ENCODE results near the gene KCNG2. TPM values are rescaled to one million over a fixed set of nuclear protein-coding genes. Genes with fewer than 3 reads are reported as not detected.

KCNG2 gene
- total RNA-seq, 6 experiments from 2014 or later = not detected

DNA sequence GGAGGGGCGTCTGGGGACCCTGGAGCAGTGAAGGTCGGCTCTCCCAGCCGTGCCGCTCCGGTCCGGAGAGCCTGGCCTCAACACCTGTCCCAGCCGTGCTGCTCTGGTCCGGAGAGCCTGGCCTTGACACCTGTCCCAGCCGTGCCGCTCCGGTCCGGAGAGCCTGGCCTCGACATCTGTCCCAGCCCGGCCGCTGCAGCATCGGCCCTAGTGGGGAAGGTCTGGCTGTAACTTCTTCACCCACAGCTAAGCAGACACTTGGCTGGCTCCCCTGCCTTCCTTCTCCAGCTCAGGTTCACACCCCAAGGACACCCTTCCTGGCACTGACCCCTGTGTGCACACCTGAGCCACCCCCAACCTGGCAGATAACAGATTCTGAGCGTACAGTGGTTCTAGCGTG lies 4.6 kb downstream of the KCNG2 start:
- Histone ChIP-seq H3K4me3 (no peak overlapping the region), H3K27me3 (peaks cover 0 to 17% of the 10 kb centered on the region in 2 donors), H3K27ac (no peak overlapping the region), H3K36me3 (no peaks in the 10 kb centered on the region), H3K9me3 (no peaks in the 10 kb centered on the region), H3K4me1 (peaks cover 0 to 8% (median 0%) of the 10 kb centered on the region in 4 donors)
- TF ChIP-seq, protein P1, sequence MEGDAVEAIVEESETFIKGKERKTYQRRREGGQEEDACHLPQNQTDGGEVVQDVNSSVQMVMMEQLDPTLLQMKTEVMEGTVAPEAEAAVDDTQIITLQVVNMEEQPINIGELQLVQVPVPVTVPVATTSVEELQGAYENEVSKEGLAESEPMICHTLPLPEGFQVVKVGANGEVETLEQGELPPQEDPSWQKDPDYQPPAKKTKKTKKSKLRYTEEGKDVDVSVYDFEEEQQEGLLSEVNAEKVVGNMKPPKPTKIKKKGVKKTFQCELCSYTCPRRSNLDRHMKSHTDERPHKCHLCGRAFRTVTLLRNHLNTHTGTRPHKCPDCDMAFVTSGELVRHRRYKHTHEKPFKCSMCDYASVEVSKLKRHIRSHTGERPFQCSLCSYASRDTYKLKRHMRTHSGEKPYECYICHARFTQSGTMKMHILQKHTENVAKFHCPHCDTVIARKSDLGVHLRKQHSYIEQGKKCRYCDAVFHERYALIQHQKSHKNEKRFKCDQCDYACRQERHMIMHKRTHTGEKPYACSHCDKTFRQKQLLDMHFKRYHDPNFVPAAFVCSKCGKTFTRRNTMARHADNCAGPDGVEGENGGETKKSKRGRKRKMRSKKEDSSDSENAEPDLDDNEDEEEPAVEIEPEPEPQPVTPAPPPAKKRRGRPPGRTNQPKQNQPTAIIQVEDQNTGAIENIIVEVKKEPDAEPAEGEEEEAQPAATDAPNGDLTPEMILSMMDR (IDR thresholded peaks at IDR 0.05) = no peak
- TF ChIP-seq POLR2A (IDR thresholded peaks at IDR 0.05) = no peak
- intact Hi-C loops (cut with DNase I) = no loop called here
- ATAC-seq (no peak), DNase-seq (no peak)
- WGBS (ENCODE audit: insufficient coverage, low coverage, low lambda C conversion rate, missing lambda C conversion rate) = 65% methylated on average over 4 of the region's 18 CpGs

DNA sequence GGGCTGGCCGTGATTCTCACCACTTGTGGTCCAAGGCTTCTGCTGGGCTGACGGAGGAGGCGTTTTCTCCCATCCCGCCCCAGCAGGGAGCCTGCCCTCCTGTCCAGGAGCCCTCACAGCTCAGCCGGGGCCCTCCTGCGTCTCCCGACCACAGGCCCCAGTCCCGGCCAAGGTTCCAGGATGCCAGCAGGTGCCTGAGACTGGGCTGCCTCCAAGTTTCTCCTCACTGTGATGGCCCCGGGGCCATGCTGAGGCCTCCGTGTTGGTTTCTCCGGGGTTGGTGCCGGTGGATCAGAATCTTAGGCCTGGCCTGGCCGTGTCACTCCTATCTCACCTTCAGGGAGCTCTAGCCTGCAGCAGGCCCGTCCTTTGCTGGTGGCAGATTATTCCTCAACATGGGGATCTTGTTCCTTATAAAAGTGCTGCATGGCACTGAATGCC lies 5.9 kb downstream of the KCNG2 start:
- H3K9me3 ChIP-seq = no peaks in the 10 kb centered on the region
- H3K27ac ChIP-seq = no peak overlapping the region
- no CpG with 5 or more reads among the region's 14 CpGs for WGBS (ENCODE audit: insufficient coverage, low coverage, low lambda C conversion rate, missing lambda C conversion rate)
- peaks cover 0 to 6% of the 10 kb centered on the region in 2 donors for H3K27me3 ChIP-seq
- intact Hi-C loops (cut with DNase I) = no loop called here
- no peak for DNase-seq
- no peak overlapping the region for H3K4me3 ChIP-seq
- ATAC-seq = no peak
- TF ChIP-seq, protein P1 (IDR thresholded peaks at IDR 0.05) = no peak
- TF ChIP-seq POLR2A (IDR thresholded peaks at IDR 0.05) = no peak
- no peaks in the 10 kb centered on the region for H3K36me3 ChIP-seq
- H3K4me1 ChIP-seq = peaks cover 0 to 3% (median 0%) of the 10 kb centered on the region in 4 donors

DNA sequence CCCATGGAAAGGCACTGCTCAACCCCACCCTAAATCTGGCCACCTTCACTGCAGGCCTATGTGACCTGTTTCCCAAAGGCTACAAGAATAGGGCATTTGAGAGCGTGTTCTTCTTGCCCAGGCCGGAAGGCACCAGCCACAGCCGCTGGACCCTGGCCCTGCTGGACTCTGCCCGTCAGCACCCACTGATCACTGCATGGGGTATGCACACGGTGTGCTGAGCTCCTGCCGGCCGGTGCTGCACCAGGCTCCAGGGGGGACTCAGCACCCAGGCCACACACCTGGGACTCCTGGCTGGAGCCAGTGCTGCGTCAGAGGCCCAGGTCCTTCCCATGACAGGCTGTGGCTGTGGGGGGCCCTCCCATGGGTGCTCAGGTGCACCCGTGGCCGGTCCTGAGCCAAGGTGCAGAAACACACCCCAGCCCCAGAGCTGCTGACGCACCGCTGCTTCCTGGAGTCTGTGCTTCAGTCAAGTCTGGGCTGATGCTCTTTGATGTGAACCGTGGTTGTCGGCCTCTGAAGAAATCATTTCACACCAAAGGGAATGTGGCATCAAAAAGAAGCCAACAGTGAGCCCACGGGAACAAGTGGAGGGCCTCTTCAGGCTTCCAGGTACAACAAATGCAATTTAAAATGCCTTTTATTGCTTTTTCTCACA lies 6.5 kb downstream of the KCNG2 start:
- TF ChIP-seq POLR2A (IDR thresholded peaks at IDR 0.05) = no peak
- TF ChIP-seq, protein P1 (IDR thresholded peaks at IDR 0.05) = no peak

DNA sequence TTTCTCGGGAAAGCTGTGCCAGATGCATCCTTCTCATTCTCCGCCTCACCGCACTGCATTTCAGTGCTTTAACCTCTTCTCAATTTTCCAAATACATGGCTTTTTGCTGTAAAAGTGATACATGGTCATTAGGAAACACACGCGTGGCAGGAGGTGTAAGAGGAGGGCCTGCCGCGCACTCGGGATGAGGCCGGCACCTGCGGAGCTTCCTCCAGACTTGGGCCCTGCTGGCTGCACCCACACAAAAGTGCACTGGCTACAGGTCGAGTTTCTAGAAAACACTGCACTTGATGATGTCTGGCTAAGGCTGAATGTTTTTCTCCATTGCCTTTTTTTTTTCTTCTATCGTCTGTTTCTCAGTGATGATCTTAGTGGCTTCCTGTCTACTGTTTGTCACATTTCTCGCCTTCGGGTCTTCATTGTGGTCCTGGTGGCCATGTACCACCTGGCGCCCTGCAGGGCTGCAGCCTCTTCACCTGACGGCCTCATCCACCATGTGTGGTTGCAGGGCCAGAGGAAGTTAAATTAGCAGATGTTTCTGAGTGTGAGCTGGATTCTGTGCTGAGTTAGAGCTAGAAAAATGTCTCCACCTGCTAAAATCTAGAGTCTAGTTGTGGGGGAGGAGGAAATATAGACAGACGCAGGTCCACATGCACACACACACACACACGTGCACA lies 7.6 kb downstream of the KCNG2 start:
- intact Hi-C loops (cut with DNase I) = no loop called here
- H3K27me3 ChIP-seq = no peaks in the 10 kb centered on the region
- H3K27ac ChIP-seq = no peak overlapping the region
- H3K36me3 ChIP-seq = no peaks in the 10 kb centered on the region
- no peak overlapping the region for H3K4me3 ChIP-seq
- 61% methylated on average over 14 of the region's 18 CpGs for WGBS (ENCODE audit: insufficient coverage, low coverage, low lambda C conversion rate, missing lambda C conversion rate)
- no peak for DNase-seq
- H3K9me3 ChIP-seq = no peaks in the 10 kb centered on the region
- ATAC-seq = no peak
- TF ChIP-seq, protein P1 (IDR thresholded peaks at IDR 0.05) = no peak
- TF ChIP-seq POLR2A (IDR thresholded peaks at IDR 0.05) = no peak
- no peaks in the 10 kb centered on the region for H3K4me1 ChIP-seq

More for the DNA sequence above, 6.5 kb downstream of the KCNG2 start:
- Histone ChIP-seq H3K4me3 (no peak overlapping the region), H3K9me3 (no peaks in the 10 kb centered on the region), H3K27me3 (peaks cover 0 to under 1% of the 10 kb centered on the region in 2 donors), H3K27ac (no peak overlapping the region), H3K4me1 (no peaks in the 10 kb centered on the region), H3K36me3 (no peaks in the 10 kb centered on the region)
- intact Hi-C loops (cut with DNase I) = no loop called here
- ATAC-seq = peak in 1 of 4 donors; percentile 21
- 64% methylated on average over 5 of the region's 15 CpGs for WGBS (ENCODE audit: insufficient coverage, low coverage, low lambda C conversion rate, missing lambda C conversion rate)
- DNase-seq = no peak
